GM18508 (cell line): ENCODE data around the gene TPRG1L.

ENCODE experiments used
- ATAC-seq: cut with Tn5 transposase; IDR thresholded peaks from one replicate; pipeline ENCODE4 v1.9.1; 2021; ENCODE audit warnings: moderate number of reproducible peaks; ENCODE audit not compliant: insufficient read depth, unreplicated experiment

TPRG1L gene

DNA sequence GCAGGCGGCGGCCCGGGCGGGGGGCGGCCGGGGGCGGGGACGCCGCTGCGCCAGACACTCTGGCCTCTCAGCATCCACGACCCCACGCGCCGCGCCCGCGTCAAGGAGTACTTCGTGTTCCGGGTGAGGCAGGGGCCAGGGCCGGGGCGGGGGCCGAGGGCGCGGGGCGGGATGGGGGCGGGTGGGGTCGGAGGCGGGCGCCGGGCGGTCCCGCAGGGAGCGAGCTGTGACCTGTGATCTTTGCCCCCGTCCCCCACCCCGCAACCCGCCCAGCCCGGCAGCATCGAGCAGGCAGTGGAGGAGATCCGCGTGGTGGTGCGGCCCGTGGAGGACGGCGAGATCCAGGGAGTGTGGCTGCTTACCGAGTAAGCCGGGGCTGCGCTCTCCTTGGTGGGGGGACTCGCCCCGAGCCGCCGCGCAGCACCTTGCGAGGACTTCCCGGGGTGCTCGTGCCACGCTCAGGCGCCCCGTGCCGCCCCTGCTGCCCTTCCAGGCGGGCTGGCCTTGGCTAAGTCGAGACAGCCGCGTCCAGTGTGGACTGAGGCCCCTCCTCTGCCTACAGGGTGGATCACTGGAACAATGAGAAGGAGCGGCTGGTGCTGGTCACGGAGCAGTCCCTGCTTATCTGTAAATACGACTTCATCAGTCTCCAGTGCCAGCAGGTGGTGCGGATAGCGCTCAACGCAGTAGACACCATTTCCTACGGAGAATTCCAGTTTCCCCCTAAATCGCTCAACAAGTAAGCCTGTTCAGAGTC, 514 bp downstream of the TPRG1L start:
- ATAC-seq = no peak

DNA sequence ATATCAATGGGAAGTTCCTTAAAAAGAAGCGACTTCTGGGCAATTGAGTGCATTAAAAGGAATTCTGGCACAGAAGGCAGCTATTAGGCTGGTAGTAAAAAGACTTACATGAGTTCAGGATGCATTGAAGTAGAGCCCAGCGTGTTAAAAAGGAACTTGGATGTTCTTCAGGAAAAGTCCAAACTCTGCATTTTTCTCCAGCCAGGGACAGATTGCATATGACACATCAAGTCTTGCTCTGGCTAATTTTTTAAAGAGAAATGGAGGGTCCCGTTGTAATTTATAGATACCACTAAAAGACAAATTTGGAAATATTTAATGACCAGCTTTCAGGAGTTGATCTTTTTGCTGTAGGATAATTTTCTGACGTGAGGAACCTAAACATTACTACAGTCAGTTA, 1.2 kb downstream of the TPRG1L start:
- no peak for ATAC-seq

DNA sequence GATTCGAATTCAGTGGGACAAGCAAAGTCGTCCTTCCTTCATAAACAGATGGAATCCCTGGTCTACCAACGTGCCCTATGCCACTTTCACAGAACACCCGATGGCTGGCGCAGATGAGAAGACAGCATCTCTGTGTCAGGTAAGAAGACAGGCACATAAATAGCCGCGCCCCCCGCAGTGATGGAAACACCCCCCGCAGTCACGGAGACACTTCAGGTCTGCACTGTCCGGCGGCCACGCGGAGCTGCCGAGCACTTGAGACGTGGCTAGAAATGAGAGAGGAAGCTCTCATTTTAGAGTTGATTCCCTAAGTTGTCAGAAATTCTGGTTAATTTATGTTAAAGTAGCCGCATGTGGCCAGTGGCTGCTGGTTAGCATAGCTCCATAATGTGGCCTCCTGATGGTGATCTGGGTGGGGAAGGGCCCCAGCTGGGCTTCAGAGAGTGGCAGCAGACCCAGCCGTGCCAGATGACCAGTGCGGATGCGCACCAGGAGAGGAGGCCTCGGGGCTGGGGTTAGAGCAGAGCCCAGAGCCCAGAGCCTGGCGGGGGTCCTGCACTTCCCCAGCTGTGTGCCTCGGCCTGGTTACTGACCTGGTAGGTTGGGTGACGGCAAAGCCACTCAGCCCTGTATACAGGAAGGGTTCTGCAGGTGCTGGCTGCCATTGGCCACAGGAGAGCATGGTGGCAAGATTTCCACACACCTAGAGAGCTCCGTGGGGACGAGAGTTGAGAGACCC, 2.9 kb downstream of the TPRG1L start:
- ATAC-seq = no peak

DNA sequence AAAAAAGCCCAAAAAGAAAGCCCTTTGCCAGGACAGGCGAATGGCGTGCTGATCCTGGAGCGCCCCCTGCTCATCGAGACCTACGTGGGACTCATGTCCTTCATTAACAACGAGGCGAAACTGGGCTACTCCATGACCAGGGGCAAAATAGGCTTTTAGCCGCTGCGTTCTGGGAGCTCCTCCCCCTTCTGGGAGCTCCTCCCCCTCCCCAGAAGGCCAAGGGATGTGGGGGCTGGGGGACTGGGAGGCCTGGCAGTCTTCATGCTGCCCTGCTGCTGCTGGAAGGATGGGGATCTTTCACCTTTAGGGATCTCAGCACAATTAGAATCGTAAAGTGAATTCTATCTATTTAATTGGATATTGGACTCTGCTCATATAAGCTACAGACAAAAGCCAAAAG, 3.6 kb downstream of the TPRG1L start:
- no peak for ATAC-seq

DNA sequence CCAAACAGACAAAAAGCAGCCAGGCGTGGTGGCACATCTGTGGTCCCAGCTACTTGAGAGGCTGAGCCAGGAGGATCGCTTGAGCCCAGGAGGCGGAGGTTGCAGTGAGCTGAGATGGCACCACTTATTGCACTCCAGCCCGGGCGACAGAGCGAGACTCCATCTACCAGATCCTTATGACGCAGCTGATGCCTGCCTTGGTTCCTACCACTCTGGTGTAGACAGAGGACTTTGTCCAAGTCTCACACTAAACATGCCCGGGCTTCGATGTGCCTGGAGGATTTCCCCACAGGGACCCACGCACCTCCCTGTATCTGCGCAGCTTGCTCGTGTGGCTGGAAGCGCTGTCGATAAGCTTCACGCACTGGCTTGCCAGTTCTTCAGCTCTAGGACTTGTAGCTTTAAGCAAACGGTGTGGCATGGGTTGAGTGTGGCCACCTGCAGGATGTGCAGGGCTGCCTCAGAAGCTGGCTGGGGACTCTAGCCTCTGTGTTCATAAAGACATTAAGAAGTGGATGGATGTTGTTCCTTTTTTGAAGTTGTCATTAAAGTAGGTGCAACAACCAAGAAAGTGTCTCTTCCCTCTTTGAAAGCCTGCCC, 4.8 kb downstream of the TPRG1L start:
- no peak for ATAC-seq

DNA sequence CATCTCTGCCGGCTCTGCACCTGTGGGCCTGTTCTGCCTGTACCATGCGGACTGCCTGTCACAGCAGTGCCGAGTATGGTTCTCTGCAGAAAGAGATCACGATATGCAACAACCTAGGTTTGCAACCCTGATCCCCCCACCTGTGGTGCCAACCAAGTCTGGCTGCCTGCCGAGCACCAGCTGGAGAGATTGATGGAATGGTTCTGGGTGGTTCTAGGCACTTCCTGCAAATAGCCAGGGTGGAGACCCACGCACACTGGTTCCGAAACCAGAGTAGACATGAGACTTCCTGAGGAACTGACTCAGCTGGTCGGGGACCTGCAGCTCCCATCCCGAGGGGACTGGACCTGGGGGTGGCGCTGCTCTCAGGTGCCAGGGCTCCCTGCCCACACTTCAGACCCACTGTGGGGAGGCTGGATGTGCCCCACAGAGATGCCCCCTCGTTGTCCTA, 5.4 kb downstream of the TPRG1L start:
- no peak for ATAC-seq

DNA sequence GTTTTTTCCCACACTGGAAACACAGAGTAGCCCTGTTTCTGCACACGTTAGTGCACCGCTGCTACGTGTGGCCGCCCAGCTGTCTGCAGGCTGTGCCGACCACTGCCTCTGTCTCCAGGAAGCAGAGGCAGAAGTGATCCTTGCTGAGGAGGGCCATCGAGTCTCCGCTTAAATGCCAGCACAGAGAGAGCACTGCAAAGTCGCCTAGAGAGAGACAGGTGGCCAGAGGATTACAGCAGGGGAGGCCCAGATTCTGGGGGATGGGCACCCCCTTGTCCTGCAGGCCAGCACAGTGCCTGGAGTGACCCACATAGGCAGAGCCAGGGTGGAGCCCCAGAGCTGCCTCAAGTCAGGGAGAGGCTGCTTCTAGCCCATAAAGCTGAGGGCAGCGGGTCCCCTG, 6.1 kb downstream of the TPRG1L start:
- no peak for ATAC-seq

DNA sequence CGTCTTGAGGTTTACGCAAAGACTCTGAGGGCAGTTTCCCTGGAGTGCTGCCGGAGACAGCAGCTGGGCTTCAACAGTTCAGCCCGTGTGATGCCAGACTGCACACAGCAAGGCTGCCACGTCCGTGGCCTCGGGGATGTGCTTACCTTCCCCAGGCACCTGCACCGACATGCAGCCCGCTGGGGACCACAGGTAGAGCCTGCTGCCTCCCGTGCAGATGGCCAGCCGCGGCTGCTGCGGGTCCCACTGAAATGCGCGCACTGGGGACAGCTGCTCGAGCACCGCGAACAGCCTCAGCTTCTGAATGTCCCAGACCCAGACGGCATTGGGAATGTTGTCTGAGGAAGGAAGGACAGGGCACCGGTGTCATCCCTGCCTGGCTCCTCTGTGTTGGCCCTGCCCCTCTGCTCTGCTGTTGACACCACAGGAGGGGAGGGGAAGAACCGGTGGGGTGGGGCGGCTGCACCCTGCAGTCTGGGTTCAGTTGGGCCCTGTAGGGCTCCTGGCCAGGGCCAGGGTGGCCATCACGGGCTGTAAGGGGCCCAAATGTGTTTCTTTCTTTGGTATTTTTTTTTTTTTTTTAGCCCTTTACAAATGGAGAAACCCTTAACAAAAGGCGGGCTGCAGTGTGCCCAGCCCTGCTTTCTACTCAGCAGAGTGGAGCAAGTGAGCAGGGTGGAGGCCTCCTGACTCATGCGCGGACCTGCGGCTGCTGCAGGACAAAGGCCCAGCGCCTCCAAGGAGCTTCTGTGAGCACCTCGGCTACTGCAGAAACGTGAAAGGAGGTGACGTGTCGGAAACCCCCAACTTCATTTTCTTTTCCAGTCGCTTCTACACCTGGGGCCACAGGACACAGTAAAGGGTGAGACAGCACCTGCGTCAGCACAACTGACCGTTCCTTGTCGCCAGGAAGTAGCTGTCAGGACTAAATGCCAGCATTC, 6.8 kb downstream of the TPRG1L start:
- no peak for ATAC-seq

DNA sequence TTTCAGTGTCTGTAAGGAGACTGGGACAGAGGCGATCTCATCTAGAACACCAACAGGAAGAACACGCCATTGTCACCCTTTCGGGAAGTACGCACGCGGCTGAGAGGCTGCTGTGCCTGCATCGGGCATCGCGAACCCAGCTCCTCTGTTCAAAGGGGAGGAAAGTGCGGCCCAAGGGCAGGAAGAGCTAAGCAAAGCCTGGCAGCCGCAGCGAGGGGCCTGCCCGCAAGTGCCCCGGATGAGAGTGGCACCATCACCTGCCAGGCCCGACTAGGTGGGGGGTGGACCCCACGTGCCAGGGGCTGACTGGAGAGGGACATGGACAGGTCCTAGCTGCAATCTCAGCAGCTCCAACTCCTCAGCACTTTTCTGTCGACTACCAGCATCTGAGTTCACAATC, 7.5 kb downstream of the TPRG1L start:
- ATAC-seq = no peak

DNA sequence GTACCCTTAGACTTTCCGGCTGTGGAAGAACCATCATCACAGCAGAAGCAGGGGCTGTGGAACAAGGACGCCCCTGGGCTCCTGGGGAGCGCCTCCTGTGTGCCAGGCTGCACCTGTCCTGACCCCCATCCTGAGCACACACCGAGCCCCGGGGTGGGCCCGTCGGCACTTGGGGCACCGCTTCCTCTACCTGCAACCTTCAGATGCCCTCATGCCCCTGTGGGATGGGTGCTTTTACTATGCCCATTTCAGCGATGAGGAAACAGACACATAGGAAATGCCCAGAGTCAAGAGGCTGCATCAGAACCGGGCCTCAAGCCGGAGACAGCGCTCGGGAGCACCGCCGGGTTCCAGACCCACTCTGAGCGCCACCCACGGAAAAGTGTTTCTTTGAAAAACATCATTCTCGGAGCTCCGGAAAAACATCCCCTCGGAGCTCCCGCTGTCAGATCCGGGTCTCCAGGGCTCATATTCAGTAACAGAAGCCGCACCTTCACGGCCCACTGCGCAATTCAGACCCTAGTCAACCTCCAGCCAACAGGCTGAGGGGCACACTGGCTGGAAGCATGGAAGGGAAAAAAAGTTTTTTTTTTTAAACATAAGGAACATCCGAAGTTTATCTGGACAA, 8.0 kb downstream of the TPRG1L start:
- ATAC-seq = no peak

DNA sequence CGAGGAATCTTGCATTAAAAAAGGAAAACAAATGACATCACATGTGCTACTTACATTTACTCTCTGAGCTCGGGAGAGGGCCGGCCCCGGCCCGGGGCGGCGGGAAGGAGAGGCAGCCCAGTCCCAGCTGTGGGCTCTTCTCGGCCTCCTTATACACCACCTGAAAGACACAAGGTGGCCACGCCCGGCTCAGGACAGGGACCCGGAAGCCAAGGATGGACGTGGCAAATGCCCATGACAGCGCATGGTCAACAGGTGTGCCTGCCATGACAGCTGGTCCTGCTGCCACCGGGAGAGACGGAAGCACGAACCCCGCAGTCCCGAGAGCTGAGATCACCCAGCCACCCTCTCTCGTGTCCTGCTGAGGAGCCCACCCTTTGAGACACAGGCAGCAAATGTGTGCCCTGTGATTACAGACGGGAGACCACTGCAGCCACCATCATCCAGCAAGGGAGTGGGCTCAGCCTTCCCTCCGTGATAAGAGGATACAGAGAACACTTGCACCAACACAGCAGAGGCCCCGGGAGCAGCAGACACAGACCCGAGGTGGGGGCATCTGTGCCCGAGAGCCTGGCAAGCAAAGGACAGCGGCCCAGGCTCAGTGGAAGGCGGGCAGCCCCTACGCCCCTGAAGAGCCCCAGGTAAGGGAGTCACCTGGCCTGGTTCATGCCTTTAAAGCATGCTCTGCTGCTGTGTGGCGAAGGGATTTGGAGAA, 8.7 kb downstream of the TPRG1L start:
- no peak for ATAC-seq

DNA sequence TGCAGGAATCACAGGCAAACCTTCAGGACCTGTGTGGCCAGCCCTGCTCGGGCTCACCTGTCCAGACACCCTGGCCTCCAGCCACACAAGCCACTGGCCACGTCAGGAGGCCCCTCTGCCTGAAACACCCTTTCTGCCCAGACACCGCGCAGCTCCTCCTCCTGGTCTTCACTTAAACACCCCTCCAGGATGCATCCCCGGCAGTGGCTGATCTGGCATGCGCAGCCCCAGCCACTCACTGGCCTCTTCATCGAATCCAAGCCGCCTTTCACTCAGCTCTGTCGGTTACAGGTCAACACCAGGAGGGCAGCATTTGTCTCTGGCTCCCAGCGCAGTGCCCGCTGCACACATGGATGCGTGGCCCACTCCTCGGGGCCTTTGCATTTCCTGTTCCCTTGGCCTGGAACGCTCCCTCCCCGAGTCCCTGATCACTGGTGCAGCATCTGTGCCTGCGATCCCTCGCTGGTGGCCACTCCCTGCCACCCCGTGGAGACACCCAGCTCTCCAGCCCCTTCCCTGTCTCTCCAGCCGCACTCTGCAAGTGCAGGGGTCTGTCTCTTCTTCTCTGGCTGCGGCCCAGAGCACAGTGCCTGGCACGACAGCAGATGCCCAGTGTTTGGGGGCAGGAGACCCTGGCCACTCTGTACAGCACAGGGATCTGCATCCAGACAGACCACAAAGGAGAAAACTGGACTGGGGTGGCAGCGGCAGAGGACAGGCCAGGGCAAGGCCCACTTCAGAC, 9.4 kb downstream of the TPRG1L start:
- no peak for ATAC-seq

DNA sequence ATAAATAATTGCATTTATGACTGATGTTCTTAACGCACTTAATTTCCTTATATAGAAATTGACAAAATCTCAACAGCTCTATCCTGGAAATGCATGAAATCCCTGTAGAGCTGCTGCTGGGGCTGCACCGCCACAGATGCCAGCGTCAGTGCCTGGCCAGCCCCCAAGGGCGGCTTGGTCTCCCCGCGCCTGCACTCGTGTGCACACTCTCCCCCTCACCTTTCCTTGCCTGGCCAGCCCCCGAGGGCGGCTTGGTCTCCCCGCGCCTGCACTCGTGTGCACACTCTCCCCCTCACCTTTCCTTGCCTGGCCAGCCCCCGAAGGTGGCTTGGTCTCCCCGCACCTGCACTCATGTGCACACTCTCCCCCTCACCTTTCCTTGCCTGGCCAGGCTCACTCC, 11.3 kb downstream of the TPRG1L start:
- no peak for ATAC-seq

DNA sequence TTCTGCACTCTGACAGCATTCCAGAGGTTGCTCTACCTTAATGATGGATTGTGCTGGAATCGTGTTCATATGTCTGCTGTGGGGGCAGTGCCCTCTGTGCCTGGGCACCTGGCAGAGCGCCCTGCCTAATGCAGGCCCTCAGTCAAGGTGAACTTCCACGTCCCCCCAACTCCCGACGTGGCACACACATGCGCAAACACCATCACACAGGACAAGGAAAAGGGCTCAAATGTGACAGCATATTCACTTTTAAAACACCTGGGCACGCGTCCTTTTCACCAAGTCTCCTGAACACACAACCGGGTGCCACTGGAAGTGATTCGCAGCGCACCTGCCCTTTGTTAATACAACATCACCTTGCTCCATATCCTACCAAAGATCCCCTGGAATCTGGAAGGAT, 11.7 kb downstream of the TPRG1L start:
- no peak for ATAC-seq

DNA sequence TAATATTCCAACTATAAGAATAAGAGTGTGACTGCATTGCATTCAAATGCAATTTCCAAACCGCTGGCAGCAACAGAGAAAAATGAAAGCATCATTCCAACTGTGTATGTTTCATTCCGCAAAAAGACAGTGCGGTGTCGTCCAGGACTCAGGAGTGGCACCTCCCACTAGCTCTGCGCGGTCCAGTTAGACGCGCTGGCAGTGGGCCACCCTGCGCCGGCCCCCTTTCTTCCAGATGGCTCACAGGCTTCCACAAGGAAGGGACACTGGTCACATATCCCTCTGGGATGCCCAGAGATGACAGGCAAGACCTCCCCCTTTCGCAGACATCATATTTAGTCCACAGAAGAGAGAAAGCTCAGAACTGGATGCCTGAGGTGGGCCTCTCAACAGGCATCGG, 13.2 kb downstream of the TPRG1L start:
- no peak for ATAC-seq

DNA sequence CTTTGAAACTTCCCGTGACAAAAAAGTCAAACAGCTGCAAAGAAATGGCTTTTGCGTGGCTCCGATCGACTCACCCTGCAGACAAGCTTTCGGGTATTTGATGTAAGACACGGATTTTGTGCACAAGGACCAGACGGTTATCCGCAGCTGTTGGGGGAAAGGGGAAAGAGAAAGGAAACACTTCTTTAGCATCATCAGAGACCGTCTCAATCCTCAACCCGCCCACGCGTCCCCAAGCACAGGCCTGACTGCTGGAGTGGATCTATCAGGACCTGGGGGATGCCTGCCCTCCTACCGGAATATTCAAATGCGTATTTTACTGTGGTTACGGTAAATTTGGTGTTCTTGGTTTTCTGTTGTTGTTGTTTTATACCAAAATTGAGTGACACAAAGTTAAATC, 13.9 kb downstream of the TPRG1L start:
- no peak for ATAC-seq

DNA sequence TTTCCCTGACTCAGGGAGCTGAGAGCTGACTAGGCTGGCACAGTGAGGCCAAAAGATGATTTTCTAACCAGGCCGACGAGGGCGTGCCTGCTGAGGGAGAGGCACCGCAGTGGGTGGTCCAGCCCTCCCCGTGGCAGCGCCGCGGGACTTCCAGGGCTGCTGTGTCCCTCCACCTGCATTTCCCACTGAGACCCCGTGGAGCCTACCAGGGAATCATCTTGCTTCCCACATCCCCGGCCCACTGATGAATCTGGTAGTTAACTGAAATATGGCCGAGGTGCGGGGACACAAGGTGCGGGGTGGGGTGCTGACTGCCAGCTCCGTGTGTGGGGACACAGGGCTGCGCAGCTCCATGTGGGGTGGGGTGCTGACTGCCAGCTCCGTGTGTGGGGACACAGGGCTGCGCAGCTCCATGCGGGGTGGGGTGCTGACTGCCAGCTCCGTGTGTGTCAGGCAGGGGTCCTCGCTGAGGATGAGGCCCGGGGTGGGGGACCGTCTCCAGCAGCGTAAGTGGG, 14.6 kb downstream of the TPRG1L start:
- ATAC-seq = no peak

DNA sequence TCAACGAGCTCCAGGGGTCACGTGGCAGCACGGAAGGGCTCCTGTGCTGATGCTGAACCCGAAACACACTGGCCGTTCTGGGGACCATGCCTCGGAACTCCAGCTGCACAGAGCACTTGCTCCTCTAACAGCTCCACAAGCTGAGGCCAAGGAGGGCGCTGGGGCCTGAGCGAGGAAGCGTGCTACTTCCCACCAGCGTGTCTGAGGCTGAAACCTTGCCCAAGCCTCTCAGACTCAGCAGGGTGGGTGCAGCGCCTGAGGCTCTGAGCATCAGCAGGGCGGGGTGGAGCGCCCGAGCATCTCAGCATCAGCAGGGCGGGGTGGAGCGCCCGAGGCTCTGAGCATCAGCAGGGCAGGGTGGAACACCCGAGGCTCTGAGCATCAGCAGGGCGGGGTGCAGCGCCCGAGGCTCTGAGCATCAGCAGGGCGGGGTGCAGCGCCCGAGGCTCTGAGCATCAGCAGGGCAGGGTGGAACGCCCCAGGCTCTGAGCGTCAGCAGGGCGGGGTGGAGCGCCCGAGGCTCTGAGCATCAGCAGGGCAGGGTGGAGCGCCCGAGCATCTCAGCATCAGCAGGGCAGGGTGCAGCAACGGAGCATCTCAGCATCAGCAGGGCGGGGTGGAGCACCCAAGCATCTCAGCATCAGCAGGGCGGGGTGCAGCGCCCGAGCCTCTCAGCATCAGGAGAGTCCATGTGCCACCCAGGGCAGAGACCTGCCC, 15.5 kb downstream of the TPRG1L start:
- no peak for ATAC-seq
